GM21528 (cell line): ENCODE results near the gene LIFR.
"Not testable (repeated sequence)": the region's sequence is repeated elsewhere in the genome, so short reads cannot be mapped to it uniquely, and the experiment has no call there.

Experiments
- ATAC-seq: cut with Tn5 transposase; IDR thresholded peaks from one replicate; pipeline ENCODE4 v1.9.1; 2021; ENCODE audit warnings: mild to moderate bottlenecking, moderate library complexity; ENCODE audit not compliant: unreplicated experiment, low FRiP score

Gene LIFR

DNA sequence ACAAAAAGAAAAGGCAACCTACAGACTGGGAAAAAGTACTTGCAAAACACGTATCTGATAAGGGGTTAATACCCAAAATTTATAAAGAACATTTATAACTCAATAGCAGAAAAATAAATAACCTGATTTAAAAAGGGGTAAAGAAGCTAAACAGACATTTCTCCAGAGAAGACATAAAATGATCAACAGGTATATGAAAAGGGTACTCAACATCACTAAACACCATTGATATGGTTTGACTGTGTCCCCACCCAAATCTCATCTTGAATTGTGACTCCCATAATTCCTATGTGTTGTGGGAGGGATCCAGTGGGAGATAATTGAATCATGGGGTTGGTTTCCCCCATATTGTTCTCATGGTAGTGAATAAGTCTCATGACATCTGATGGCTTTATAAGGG is 27.1 kb upstream of the LIFR start:
- no peak for ATAC-seq

- no peak for ATAC-seq
Measured at GRCh38 chr5:38582975-38583319, 26.5 kb upstream of the LIFR start.

DNA sequence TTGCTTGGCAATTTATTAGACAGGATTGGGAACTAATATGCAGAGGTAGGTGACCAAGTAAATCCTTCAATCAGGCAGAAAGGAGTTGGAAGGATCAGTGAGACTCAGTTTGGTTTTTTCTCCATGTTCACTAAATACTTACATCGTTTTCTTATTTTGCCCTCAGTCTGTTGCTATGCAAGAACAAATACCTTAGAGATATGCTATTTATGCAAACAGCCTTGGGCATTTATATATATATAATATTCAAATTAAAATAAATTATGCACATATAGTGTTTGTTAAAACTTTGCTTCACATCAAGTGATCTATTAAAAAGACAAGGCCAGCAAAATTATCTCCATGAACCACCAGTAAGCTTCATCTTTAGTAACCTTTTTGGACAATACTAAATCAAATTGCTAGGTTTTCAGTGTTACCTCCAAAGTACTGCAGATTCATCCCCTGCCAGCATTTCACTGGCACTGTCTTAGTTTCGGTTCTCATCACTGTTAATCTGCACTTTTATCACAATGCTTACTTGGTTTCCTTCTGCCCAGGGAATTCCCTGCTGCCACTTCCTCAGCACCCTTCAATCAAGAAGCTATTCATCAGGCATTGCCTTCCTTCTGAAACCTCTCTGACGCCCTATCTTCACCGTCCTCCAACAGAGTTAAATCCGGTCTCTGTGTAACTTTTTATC is 26.0 kb upstream of the LIFR start:
- no peak for ATAC-seq

DNA sequence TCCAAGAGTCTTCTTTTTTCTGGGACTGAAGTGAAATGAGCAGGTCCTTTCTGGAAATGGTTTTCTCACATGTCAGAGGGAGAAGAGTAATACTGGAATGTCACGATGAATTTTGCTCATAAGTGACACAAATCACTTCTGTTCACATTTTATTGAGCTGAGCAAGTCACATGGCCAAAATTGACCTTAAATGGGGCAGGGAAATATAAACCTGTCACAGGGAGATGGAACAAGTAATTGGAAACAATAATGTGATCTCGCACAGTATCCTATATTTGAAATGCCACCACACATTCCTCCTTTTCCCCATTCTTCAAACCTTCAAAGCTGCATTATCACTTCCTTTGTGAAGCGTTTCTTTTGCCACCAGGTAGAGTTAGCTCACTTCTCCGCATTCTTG is 25.2 kb upstream of the LIFR start:
- ATAC-seq: no peak

GRCh38 chr5:38579105-38579504 is 22.7 kb upstream of the LIFR start:
- ATAC-seq: no peak

- no peak for ATAC-seq
Measured at GRCh38 chr5:38576961-38577684, 20.7 kb upstream of the LIFR start.

GRCh38 chr5:38576442-38576841 is 20.0 kb upstream of the LIFR start:
- no peak for ATAC-seq

DNA sequence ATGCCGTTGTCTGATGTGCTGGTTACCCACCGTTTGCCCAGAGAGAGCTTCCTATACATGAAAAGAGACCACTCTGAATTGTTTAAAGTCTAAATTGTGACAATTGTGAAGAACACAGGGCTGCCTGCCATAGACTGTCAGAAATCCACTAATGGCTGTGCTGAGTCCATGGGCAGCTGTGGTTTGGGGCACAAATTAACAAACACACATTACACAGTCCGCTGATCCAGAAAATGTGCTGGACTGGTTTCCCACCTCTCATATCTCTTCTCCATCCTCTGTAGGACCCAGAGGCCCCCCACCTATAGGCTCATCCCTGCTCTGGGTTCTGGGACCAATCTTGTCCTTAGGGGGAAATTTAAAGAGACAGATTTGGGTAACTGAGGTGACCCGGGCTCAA is 19.0 kb upstream of the LIFR start:
- no peak for ATAC-seq

DNA sequence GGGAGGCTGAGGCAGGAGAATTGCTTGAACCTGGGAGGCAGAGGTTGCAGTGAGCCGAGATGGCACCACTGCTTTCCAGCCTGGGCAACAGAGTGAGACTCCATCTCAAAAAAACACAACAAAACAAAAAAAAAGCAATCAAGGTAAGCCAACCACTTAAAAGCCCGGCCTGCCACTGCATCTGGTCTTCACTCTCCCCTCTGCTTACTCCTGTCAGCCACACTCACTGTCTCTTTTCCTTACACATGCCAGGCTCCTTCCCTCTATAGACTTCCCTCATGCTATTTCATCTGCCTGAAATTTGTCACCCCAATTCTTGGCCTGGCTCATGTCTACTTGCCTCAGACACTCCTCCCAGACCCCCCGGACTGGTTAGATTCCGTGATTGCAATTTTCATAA is 17.6 kb upstream of the LIFR start:
- ATAC-seq: no peak

DNA sequence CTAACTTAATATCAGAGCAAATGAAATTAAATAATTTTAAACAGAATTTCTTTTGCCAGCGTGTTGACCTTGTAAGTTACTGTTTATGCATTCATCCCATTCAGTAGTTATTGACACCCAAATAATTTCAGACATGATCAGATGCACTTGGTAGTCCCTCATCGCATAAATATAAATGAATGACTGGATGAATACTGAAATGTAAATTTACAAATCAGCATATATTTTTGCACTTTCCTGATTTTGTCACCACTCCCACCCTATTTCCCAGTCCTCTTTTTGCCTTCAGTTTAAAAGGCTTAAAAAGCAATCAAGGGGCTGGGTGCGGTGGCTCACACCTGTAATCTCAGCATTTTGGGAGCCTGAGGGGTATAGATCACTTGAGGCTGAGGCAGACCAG is 17.1 kb upstream of the LIFR start:
- no peak for ATAC-seq

DNA sequence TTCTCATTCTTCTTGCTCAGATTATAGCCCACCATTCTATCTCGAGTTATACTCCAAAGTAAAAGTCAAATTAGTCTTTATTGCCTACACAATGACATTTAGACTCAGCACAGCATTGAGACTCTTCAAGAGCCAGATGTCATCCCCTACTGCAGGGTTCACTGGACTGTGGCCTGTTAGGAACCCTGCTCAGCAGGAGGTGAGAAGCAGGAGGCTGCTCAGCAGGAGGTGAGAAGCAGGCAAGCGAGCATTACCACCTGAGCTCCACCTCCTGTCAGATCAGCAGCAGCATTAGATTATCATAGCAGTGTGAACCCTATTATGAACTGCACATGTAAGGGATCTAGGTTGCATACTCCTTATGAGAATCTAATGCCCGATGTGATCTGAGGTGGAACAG is 12.7 kb upstream of the LIFR start:
- ATAC-seq: no peak

DNA sequence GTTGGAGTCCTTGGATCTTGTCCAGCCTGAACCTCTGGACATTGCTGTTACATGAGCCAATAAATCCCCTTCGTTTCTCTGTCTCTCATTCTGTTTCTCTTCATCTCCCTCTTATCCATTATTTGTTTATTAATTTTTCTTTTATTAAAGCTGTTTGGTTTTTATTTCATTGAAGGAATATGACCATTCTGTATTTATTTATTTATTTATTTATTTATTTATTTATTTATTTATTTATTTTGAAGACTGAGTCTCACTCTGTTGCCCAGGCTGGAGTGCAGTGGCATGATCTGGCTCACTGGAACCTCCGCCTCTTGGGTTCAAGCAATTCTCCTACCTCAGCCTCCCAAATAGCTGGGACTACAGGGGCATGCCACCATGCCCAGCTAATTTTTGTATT is 10.9 kb upstream of the LIFR start:
- not testable (repeated sequence) for ATAC-seq

DNA sequence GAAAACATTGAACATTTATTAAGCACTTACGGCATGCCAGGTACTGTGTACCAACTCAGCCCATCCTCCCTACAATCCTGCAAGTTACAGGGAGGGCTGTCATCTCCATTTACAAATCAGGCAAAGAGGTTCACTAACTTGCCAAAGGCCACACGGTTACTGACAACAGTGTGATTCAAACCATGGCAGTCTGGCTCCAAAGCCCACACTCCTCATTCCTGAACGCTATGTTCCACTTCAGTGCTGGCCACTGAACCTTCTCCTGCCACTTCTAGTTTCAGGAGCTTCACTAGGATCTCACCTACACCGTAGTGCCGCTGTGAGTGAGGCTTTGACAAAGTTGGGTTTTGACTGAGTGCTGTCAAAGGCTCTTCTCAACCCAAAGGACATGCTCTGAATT is 7.2 kb upstream of the LIFR start:
- ATAC-seq: no peak

DNA sequence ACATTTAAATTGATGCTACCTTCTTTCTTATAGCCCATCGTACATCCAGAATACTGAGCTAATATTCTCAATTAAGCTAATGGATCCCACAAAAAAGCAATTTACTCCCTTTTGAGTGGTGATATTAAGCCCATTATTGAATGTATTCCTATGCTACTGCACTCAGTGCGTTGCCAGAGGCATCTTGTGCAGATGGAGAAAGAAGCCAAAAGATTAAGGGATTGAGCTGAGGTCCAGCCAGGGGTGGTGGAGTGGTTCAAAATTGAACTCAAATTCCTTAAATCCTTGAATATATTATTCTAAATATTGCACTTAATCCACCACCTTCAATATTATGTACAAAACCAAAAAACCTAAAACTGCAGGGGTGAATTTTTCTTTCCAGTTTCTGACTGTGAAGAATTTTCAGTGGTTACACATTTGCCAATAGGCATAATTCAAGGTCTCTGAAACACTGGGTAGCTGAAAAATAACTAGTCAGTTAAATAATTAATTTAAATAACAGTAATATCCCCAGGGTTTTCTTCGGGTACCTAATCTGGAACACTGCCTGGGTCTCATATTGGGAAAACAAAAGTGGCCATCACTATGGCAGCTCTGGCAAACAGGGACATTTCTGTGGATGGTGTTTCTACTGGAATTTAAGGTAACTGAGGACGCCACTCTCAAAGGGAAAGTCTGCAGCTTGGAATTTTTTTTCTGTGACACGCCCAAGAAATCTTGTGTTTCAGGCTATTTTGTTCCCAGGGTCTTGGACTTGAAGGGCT is 6.2 kb upstream of the LIFR start:
- ATAC-seq: no peak

DNA sequence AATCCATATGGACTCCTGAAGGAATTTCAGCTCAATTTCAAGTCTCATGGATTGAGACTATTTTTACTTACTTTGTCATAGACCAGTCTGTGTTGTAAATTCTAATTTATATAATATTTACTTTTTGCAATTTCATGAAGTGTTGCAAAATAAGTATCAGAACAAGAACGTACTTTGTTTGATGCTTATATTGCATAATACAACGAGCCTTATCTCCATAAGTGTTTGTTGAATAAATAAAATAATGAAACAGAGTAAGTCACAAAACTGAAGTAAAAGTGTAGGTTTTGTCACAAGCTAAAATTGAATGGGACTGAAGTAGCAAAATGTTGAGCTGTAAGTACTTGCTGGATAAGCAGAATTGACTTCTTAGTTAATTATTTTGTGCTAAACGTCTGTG is 3.0 kb upstream of the LIFR start:
- no peak for ATAC-seq

- no peak for ATAC-seq
Measured at GRCh38 chr5:38557792-38558191, 1.3 kb upstream of the LIFR start.

- no peak for ATAC-seq
Measured at GRCh38 chr5:38557308-38557710, 863 bp upstream of the LIFR start.

GRCh38 chr5:38556088-38556598 is 303 bp downstream of the LIFR start:
- peak; percentile 52 for ATAC-seq

DNA sequence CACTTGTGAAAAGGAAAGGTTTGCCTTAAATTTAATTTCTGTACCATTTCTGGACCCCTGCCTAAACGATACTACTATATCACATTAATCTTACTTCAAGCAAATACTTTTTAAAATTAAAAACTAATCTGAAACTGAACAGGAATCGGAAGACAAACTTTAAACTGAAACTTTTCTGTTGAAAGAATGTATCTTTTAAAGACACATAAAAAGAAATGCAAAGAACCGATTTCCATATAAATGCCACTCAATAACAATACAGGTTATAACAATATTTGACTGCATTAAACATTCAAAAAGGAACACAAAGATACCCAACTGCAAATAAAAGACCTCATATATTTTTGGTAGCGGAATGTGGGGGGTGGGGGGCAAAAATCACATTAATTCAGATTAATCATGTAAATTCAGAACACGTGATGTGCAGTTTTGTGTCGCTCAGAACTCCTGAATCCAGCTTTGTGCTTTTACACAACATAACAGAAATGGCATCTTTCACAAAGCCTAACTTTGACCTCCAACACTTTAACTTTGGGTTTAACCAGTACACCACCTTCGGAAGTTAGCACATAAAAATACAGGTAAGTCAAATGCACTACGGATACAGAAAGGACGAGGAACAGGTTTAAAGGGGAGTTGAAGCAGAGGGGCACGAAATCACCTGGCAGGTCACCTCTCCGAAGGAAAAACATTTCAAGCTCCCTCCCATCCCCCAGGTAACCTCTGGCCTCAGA is 925 bp downstream of the LIFR start:
- ATAC-seq: no peak

GRCh38 chr5:38554861-38555260 is 1.6 kb downstream of the LIFR start:
- no peak for ATAC-seq

DNA sequence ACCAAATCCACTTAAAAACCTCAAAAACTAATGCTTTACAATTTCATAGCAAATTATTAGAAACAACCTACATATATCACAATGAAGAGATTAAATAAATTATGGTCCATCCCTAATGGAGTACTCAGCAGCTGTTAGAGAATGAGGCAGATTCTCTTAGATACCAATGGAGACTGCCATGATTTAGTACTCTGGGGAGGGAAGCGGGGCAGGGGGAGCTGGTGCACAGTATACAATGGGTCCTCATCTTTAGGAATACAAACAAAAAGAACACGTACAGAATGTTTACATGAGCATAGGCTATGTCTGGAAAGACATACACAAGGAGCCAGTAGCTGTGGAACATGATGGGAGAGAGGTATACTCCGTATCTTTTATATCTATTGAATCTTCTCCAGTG is 2.0 kb downstream of the LIFR start:
- no peak for ATAC-seq
